Nephron (organoid): Measurements from ENCODE around the gene LCOR.

Source experiments
- H3K27ac Mint-ChIP-seq, 3 experiments: 2 replicates each; pipeline ENCODE4 v1.8.0; 2020; ENCODE audit warnings: mixed read lengths in 3 of 3, mild to moderate bottlenecking in 2 of 3, moderate library complexity in 1 of 3
- H3K27me3 Mint-ChIP-seq: 2 replicates; pipeline ENCODE4 v1.8.0; 2021; ENCODE audit warnings: low read depth, mild to moderate bottlenecking, moderate library complexity, mixed read lengths
- H3K36me3 Mint-ChIP-seq: 2 replicates; pipeline ENCODE4 v1.8.0; 2020; ENCODE audit warnings: low read depth, mixed read lengths
- H3K4me1 Mint-ChIP-seq: 2 replicates; pipeline ENCODE4 v1.8.0; 2020; ENCODE audit warnings: mixed read lengths
- H3K4me3 Mint-ChIP-seq, 3 experiments: 2 replicates each; pipeline ENCODE4 v1.8.0; 2020; ENCODE audit warnings: mild to moderate bottlenecking in 3 of 3, mixed read lengths in 3 of 3, moderate library complexity in 2 of 3
- H3K9me3 Mint-ChIP-seq: 2 replicates; pipeline ENCODE4 v1.8.0; 2020; ENCODE audit warnings: mixed read lengths
- CTCF ChIP-seq, 3 experiments: fragments of 200-600 bp; sonication (generic); IDR thresholded peaks; one replicate each; pipeline ENCODE4 v1.5.0; 2021; ENCODE audit warnings: antibody characterized with exemption in 3 of 3; ENCODE audit not compliant: unreplicated experiment in 3 of 3

Gene LCOR

GRCh38 chr10:96880575-96880974, 48.5 kb downstream of the LCOR start:
- Mint-ChIP-seq H3K4me1 (no peaks in the 10 kb centered on the region), H3K36me3 (peaks cover 33% of the 10 kb centered on the region), H3K4me3 (no peak overlapping the region), H3K9me3 (no peaks in the 10 kb centered on the region), H3K27me3 (no peaks in the 10 kb centered on the region), H3K27ac (no peak overlapping the region)
- no peak for TF ChIP-seq CTCF (IDR thresholded peaks at IDR 0.05; ENCODE audit: unreplicated experiment in 3 of 3)

- Mint-ChIP-seq H3K9me3 (peaks cover 36% of the 10 kb centered on the region), H3K4me3 (no peak overlapping the region), H3K27ac (no peak overlapping the region), H3K27me3 (peaks cover 4% of the 10 kb centered on the region), H3K4me1 (no peaks in the 10 kb centered on the region), H3K36me3 (peaks cover 77% of the 10 kb centered on the region)
- no peak for TF ChIP-seq CTCF (IDR thresholded peaks at IDR 0.05; ENCODE audit: unreplicated experiment in 3 of 3)
Measured at GRCh38 chr10:96889415-96890171, 57.5 kb downstream of the LCOR start.

- no peak overlapping the region for H3K4me3 Mint-ChIP-seq
- peaks cover 36% of the 10 kb centered on the region for H3K9me3 Mint-ChIP-seq
- TF ChIP-seq CTCF (IDR thresholded peaks at IDR 0.05; ENCODE audit: unreplicated experiment in 3 of 3): no peak
- peaks cover 75% of the 10 kb centered on the region for H3K36me3 Mint-ChIP-seq
- no peaks in the 10 kb centered on the region for H3K4me1 Mint-ChIP-seq
- no peak overlapping the region for H3K27ac Mint-ChIP-seq
- H3K27me3 Mint-ChIP-seq: peaks cover 4% of the 10 kb centered on the region
Measured at GRCh38 chr10:96890172-96890513, 58.0 kb downstream of the LCOR start.

GRCh38 chr10:96890580-96890979, 58.5 kb downstream of the LCOR start:
- TF ChIP-seq CTCF (IDR thresholded peaks at IDR 0.05; ENCODE audit: unreplicated experiment in 3 of 3): no peak

GRCh38 chr10:96891840-96892239, 59.7 kb downstream of the LCOR start:
- H3K36me3 Mint-ChIP-seq: peaks cover 68% of the 10 kb centered on the region
- H3K9me3 Mint-ChIP-seq: peaks cover 36% of the 10 kb centered on the region
- TF ChIP-seq CTCF (IDR thresholded peaks at IDR 0.05; ENCODE audit: unreplicated experiment in 3 of 3): no peak
- H3K4me1 Mint-ChIP-seq: no peaks in the 10 kb centered on the region
- H3K27me3 Mint-ChIP-seq: peaks cover 4% of the 10 kb centered on the region
- no peak overlapping the region for H3K27ac Mint-ChIP-seq
- no peak overlapping the region for H3K4me3 Mint-ChIP-seq

More at GRCh38 chr10:96890580-96890979, 58.5 kb downstream of the LCOR start:
- no peaks in the 10 kb centered on the region for H3K4me1 Mint-ChIP-seq
- H3K4me3 Mint-ChIP-seq: no peak overlapping the region
- peaks cover 4% of the 10 kb centered on the region for H3K27me3 Mint-ChIP-seq
- no peak overlapping the region for H3K27ac Mint-ChIP-seq
- H3K36me3 Mint-ChIP-seq: peaks cover 78% of the 10 kb centered on the region
- H3K9me3 Mint-ChIP-seq: peaks cover 36% of the 10 kb centered on the region
